ENCODE measurements around the gene HSPA6.
"Not testable (repeated sequence)": the region's sequence is repeated elsewhere in the genome, so short reads cannot be mapped to it uniquely, and the experiment has no call there.

Gene HSPA6

DNA sequence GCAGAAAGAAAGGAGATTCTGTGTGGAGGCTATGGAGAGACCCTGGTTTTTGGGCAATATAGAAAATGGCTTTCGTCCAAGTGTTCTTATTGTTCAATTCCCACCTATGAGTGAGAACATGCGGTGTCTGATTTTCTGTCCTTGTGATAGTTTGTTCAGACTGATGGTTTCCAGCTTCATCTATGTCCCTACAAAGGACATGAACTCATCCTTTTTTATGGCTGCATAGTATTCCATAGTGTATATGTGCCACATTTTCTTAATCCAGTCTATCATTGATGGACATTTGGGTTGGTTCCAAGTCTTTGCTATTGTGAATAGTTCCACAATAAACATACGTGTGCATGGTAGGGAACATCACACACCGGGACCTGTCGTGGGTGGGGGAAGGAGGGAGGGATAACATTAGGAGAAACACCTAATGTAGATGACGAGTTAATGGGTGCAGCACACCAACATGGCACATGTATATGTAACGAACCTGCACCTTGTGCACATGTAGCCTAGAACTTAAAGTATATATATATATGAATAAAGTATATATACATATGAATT lies 14.7 kb downstream of the HSPA6 start:
- DNase-seq: not testable (repeated sequence)

DNA sequence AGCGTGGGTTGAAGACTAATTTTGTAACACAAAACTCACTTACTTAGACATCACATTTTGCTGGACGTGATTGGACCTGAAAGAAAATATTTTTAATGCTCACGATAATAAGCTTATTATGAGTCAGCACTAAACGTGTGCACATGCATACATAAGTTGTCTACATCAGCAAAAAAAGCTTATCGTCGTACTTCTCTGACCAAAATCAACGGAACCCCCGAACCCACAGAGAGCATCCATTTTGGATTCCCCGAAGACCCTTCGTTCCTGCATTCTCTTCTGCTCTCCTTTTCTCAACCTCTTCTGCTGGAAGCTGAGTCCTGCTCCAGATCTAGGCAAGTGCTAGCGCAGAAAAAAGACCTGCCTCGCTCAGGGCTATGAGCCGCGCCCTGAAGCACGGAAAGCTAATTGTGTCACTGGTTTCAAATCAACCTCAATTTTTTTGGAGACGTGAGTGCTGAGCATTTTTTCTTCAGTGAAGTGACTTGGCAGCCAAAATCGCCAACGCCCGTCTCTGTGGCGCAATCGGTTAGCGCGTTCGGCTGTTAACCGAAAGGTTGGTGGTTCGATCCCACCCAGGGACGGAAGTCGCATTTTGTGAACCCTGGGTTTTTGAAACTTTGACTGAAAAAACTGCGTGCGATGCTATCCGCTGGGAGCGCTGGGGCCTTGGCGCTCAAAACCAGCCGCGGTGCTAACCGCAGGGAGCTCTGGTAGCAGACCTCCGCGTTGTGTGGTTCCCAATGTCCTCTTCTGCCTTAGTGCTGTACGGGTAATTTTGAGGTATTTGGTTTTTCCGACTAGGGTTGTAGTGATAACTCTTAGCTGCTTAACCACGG lies 15.6 kb downstream of the HSPA6 start:
- DNase-seq: peak; percentile 93 to 99

DNA sequence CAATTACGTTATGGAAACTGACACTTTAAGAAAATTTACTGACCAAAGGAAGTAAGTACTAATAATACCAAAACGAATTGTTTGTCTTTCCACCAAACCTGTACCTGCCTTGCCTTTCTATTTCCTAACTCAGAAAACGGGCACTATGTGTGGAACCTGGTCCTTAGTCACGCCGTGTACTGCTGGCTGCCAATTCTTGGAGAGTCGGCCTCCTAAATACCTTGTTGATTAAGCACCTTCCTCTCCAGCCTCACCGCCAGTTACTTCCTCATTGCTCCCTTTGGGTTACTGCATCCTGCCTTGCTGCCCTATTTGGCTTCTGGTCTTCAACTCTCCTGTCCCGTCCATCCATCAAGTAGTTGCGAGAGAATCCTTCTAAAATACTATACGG lies 16.2 kb downstream of the HSPA6 start:
- DNase-seq: not testable (repeated sequence)

DNA sequence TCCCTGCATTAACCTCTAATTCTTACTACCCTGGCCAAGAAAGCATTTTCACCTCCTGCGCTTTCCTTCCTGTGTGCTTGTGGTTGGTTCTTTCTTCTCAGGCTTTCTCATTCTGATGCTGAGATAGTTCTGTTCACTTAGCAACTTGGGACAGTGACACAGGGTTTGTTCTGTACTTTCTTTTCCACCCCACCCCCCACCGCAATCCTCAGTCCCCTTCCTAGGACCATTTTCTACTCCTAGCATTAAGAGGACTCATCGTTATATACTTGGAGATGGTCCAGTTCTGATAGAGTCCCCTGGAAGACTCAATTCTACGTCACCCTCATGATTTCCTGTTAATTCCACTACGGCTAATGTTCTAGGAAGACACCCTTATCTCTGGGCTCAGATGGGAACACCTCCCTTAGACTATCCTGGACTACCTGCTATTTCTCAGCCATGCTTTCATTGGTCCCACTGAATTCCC lies 17.8 kb downstream of the HSPA6 start:
- peak in 1 of 2 experiments; percentile 50 for DNase-seq

DNA sequence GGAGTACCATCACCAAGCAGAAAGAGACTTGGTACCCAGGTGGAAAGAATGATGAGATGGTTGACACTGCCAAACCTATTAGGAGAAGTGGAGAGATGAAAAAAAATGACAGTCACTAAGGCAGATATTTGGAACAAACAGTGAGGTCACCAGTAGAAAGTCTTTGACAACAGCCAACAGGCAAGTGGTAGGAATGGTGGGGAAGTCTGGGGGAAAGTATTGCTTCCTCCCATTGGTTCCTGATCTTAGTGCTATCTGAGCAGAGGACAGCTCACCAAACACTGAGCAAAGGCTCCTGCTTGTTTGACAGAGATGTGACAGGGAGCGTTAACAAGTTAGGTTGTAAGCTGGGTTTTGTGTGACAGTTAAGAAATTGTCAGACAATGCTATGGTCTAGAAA lies 18.8 kb downstream of the HSPA6 start:
- not testable (repeated sequence) for DNase-seq

DNA sequence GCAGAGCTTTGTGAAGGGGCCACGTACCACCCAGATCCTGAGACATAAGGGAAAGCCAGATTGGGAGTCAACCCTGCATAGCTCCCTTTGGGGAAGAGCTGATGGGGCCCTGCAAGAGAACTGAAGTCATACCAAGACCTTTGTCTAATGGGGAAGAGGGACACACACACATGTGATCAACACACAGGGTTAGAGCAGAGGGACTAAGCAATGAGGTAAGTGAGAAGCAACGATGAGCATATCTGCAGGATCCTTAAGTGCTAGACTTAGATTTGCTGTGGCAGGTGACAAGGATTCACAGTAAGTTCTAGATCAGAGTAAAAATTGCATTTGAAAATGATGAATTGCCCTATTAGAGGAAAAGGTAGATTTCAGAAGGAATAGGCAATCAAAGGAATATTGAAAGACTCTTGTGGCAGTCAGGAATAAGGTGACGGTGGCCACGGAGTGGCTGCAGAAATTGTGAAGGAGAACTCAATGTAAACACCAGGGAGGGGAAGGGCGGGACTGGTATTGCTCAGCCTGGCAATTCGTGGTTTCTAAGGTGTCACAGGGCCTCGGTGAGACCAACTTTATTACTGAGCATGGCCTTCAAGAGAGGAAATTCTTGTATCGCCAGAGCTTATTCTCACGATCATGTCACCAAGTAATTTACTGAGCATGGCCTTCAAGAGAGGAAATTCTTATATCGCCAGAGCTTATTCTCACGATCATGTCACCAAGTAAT lies 20.8 kb downstream of the HSPA6 start:
- DNase-seq: not testable (repeated sequence)

DNA sequence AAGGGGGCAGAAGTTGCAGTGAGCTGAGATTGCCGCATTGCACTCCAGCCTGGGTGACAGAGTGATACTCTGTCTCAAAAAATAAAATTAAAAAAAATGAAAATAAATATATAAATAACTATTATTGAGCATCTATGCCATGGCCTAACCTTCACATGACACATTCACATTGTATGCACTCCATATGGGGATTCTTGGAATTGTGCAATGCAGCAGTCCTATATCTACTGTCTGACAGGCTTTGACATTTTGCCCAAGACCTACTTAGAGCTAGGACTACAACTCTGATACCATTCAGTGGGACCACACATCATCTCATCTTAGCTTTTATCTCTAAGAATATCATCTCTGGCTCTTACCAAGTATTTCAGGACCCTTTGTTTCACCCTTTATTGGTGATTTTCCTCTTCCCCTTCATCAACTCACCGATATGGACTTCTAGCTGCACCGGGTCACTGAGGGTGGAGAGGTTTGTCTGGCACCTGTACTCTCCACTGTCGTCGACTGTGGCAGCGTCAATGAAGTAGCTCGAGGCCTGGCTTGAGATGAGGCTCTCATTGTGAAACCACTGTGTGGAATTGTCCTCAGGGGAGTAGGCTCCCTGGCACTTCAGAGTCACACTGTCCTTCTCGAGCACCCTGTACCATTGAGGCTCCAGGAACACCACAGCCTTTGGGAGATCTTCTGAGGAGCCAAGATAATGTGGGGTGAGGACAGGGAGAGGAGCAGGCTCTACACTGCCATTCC lies 23.8 kb downstream of the HSPA6 start:
- DNase-seq: not testable (repeated sequence)

DNA sequence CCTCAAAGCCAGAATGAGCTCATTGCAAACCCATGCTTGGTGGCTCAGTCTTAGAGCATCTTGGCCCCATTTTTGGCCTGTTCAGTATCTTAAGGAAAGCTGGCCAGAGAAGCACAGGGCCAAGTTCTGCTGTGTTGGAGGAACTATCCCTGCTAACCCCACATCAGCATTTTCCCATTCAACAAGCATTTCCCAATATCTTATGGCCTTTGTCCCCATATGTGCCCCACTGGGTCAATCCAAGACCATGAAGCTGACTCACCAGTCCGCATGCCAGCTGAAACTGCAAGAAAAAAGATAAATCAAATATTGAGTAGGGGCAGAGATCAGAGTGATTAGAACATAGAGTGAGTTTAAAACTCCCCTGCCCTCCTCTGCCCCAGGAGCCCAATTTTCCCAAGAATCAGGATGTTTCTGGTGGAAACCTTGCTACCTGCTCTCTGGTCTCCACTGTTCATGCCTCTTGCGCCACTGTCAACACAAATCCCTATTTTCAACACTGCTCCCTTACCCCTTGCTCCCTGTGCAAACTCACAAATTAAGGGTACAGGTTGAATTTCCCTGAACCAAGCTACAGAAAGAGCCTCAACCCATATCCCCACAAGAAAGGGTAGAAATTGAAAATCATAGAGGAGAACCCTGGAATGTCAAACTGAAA lies 24.5 kb downstream of the HSPA6 start:
- not testable (repeated sequence) for DNase-seq

DNA sequence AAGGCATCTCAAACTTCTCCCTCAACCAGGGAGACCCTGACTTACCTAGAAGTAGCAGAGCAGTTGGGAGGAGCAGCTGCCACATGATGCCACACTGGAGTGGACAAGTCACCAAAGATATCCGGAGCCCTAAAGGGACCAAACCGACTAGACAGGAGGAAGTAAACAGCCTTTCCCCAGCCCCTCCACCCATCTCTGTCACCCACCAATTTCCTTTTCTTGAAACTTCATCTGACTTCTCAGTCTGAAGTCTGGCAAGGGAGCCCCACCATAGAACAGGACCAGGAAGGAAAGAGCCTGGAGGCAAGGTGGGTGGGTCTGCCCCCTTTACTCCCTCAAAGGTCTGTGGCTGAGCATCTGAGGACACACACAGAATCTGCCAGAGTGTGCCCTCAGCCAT lies 25.3 kb downstream of the HSPA6 start, which contains the start of gene FCGR3A:
TSS of gene FCGR3A (minus strand) at position 167 of the 400 bp plus-strand sequence. CDS start at position 85, 82 bp downstream.
- DNase-seq: no peak

DNA sequence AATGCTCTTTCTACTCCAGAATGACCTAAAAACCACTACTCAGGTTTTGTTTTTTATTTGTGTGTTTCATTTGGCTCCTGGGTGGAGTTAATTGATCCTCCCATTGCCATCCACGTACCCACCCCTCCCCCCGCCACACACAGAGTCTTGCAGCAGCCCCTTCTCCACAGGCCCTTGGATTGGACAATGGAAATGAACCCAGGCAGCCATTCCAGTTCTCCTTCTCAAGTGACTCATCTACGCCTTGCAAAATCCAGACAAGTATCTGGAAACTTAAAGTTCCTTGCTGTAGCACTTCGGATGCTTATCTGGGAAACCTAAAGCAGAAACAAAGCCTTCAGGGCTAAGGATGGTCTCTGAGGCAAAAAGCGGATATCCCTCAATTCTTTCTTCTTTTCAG lies 26.6 kb downstream of the HSPA6 start:
- not testable (repeated sequence) for DNase-seq

DNA sequence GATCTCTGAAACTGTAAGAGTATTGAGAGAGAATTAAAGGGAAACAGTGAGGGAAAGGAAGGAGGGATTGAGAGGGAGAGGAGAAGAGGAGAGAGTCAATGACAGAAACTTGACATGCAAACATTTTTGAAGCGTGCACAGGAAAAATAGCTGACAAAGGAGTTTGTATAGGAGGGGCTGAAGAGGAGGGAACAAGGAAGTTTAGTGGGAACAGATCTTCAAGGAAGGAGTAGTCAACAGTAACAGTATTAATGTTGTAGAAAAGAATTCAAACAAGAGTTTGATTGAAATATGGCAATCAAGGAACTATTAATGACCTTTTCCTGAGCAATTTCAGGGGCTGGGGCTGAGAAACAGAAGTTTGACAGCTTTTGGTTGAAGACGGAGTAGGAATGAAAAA lies 29.3 kb downstream of the HSPA6 start:
- DNase-seq: not testable (repeated sequence)

DNA sequence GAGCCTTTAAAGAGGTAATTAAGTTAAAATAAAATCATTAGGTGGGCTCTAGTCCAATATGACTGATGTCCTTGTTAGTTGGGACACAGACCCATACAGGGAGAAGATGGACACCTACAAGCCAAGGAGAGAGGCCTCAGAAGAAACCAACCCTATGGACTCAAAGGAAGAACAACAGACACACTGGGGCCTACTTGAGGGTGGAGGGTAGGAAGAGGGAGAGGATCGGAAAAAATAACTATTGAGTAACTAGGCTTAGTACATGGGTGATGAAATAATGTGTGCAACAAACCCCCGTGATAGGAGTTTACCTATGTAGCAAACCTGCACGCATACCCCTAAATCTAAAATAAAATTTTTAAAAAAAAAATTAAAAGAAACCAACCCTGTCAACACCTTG lies 30.0 kb downstream of the HSPA6 start:
- DNase-seq: not testable (repeated sequence)

DNA sequence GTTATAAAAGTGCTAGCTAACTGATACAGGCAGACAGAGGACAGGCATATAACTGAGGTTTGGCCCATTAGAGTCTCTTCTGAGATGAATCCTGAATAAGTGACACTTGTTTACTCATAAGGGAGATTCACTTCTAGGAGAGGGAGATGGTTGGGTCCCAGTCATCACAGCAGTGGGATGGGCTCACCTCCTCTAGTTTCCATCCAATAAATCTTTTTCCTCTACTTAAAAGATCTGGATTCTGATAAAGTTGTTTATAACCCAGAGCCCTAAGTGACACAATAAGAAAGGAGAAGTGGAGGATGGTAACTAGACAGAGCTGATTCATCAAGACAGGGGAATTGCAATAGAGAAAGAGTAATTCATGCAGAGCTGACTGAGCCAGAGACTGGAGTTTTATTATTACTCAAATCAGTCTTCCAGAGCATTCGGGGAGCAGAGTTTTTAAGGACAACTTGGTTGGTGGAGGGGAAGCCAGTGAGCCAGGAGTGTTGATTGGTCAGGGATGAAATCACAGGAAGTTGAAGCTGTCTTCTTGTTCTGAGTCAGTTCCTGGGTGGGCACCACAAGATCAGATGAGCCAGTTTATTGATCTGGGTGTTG lies 30.6 kb downstream of the HSPA6 start:
- not testable (repeated sequence) for DNase-seq

DNA sequence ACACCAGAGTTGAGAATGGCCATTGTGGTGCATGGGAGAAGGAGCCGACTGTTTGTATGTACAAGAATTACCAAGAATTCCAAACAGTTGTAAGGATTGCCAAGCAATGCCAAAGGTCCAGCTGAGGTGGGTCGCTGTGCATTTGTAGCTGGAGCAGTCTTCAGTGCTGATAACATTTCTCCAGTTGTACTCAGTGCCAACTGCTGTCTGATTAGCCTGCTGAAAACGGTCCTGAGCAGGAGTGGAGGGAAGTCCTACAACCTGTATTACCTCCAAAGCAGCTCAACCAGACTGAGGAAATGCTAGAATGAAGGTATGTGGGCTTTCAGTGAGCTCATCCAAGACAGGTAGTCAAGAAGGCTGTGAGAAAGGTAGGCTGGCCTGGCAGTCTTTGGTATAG lies 31.8 kb downstream of the HSPA6 start:
- not testable (repeated sequence) for DNase-seq

DNA sequence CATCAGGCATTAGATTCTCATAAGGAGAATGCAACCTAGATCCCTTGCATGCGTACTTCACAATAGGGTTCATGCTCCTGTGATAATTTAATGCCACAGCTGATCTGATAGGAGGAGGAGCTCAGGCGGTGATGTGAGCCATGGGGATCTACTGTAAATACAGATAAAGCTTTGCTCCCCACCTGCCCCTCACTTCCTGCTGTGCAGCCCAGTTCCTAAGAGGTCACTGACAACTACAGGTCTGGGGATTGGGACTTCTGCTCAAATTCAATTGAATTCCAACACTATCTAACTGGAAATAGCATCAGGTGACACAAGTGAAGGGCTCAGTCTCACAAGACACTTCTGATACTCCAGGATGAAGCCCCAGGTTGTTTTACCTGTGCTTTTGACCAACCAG lies 32.6 kb downstream of the HSPA6 start:
- DNase-seq: not testable (repeated sequence)

DNA sequence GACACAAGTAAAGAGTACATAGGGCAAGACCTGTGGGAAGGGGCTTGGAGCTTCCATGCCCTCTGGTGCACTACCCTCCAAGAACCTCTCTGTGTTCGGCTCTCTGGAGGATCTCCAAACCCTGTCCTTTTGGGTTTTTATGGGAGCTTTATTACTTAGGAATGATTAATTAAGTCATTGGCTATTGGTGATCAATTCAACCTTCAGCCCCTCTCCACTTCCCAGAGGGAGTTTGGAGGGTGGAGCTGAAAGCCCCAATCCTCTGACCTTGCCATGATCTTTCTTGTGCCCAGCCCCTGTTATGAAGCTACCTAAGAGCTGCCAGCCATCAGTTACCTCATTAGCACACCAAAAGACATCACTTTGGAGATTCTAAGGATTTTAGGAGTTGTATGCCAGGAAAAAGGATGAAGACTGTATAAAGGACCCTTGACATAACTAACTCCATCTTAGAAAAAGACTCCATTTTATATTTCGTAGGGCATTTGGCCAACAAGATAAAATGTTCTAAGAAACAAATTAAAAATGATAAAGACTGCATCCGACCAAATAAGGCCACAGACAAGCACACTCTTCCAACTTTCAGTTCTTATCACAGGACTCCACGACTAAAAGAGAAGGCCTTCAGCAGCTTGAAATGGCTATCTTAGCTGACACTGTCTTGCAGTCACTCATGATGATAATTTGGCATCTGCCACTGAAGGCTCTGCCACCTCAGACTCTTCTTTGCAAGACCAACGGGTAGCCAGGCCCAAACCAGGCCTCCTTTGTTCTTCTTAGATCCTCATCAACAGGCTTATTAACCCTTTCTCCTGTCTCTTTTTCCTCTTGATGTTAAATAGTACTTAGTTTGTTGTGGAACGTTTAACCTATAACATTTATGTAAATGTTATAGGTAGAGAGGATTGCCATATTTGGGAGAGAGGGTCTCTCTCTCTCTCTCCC lies 33.4 kb downstream of the HSPA6 start:
- not testable (repeated sequence) for DNase-seq

DNA sequence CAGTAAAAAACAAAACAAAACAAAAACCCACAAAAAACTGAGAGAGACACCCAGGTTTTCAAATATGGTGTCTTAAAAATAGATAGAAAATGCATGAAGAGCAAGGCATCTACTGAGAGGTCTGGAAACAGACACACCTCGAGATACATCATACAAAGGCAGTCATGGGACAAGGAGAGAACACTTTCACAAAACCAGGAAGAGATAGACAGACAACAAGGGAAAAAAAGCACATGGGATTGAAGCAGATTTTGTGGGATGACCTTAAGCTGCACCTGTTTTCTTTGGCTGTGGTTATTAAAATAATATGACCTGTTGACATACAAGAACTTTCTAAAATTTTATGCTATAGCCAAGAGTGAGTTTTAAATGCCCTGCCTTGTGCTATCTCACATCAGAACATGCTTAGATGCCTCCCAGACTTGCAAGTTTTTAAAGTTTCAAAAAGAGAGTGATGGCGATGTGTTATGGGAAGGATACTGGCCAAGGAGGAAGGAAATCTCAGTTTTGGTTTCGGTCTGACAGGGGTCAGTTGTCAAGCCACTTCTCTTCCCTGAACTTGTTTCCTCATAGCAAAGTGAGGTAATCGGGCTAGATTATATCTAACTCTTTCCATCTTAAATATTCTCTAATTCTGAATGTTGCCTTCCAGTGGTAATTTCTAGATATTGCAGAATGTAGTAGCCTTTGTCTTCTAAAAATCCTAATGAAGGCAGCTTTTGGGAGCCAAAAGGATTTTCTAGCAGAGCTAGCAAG lies 36.8 kb downstream of the HSPA6 start:
- DNase-seq: not testable (repeated sequence)

DNA sequence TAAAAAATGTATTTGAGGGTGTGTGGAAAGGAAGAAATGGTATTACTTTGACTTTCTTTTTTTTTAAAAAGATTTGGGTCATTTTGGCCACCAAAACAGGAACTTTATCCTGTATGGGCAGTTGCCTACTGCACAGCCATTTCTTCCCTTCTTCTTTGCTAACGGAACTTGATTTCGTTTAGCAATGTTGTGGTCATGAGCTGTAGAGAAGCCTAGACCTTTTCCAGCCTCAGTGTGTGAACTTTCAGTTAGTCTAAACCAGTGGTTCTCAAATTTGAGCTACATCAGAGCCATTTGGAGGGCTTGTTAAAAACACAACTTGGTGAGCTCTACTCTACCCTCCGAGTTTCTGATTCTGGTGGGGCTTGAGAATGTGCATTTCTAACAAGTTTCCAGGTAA lies 38.1 kb downstream of the HSPA6 start:
- not testable (repeated sequence) for DNase-seq

DNA sequence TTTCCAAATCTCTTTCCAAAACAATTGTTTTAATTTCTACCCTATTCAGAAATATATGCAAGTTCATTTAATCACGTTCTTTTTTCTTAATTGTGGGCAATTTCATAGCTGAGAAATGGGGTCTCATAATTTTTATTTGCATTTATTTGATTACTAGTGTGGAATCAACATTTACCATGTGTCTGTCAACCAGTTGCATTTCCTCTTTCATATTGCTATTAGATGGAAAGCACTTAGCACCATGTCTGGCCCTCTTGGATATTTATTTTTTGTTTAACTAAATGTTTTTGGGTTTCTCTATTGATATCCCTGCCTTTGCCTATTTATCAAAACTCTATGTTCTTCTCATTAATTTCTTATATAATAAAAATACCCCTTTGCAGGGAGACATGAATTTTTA lies 39.2 kb downstream of the HSPA6 start:
- not testable (repeated sequence) for DNase-seq

DNA sequence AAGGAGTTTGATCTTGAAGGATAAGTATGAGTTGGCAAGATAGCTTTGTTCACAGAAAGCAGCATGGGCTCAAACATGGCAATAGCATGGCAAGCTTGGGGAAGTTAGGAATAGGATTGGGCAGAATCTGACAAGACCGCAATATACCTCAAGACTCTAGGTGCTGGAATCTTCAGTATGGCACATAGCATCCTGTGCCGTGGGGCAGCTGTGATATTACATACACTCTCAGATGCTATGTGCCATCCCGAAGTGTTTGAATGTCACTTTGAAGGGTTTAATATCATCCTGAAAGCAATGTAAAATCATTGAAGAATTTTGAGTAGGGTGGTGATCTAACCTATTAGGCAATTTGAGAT lies 42.2 kb downstream of the HSPA6 start:
- not testable (repeated sequence) for DNase-seq

Data from stimulated activated CD4-positive, alpha-beta T cell treated with anti-CD3 and anti-CD28 coated beads, Interleukin-4, amount 100 ng/mL, for 4 hours (primary cell).